Measurements from ENCODE around the gene SPANXN3.

The SPANXN3 gene

DNA sequence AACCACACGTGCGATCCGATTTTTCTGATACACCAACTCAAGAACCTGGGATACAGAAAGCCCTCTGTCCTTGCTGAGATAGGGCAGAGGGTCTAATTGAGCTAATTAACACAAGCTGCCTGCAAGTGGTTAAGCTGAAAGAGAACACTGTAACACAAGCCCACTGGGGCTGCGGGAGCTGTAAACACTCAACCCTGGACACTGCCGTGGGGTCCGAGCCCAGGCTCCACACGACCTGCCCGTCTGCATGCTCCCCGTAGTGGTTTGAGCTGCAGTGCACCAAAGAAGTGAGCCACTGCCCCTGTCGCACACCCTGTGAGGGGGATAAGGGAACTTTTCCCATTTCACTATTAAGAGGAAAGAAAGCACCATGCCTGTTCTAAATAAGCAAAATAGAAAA is 54.6 kb downstream of the SPANXN3 start:
- Histone ChIP-seq H3K4me2 (ENCODE audit: insufficient read depth, low read length) (no peak overlapping the region), H3K4me3 (ENCODE audit: low read depth in 1 of 2, low read length in 2 of 2) (no peak overlapping the region), H2AFZ (ENCODE audit: low read depth, low read length) (no peak overlapping the region), H3K27ac (ENCODE audit: low read length) (no peak overlapping the region), H3K9me3 (ENCODE audit: insufficient read depth, low read length, severe bottlenecking) (no peaks in the 10 kb centered on the region), H3K4me1 (ENCODE audit: insufficient read depth, low read length) (no peaks in the 10 kb centered on the region), H3K36me3 (ENCODE audit: insufficient read depth, low read length) (no peaks in the 10 kb centered on the region), H4K20me1 (ENCODE audit: insufficient read depth, low read length) (no peaks in the 10 kb centered on the region), H3K27me3 (ENCODE audit: insufficient read depth, low read length, poor library complexity) (no peaks in the 10 kb centered on the region), H3K9ac (ENCODE audit: low read depth, low read length) (no peak overlapping the region), H3K79me2 (ENCODE audit: insufficient read depth, low read length) (no peaks in the 10 kb centered on the region)
- no peak for TF ChIP-seq EZH2 (IDR thresholded peaks at IDR 0.05; ENCODE audit: borderline replicate concordance, low read depth, low read length, severe bottlenecking)
- TF ChIP-seq, protein P1, sequence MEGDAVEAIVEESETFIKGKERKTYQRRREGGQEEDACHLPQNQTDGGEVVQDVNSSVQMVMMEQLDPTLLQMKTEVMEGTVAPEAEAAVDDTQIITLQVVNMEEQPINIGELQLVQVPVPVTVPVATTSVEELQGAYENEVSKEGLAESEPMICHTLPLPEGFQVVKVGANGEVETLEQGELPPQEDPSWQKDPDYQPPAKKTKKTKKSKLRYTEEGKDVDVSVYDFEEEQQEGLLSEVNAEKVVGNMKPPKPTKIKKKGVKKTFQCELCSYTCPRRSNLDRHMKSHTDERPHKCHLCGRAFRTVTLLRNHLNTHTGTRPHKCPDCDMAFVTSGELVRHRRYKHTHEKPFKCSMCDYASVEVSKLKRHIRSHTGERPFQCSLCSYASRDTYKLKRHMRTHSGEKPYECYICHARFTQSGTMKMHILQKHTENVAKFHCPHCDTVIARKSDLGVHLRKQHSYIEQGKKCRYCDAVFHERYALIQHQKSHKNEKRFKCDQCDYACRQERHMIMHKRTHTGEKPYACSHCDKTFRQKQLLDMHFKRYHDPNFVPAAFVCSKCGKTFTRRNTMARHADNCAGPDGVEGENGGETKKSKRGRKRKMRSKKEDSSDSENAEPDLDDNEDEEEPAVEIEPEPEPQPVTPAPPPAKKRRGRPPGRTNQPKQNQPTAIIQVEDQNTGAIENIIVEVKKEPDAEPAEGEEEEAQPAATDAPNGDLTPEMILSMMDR (IDR thresholded peaks at IDR 0.05; ENCODE audit: borderline replicate concordance, extremely low read depth, low read length, poor library complexity, severe bottlenecking) = no peak
- no peak for ATAC-seq (ENCODE audit: insufficient read depth, low read depth)
- DNase-seq = no peak

DNA sequence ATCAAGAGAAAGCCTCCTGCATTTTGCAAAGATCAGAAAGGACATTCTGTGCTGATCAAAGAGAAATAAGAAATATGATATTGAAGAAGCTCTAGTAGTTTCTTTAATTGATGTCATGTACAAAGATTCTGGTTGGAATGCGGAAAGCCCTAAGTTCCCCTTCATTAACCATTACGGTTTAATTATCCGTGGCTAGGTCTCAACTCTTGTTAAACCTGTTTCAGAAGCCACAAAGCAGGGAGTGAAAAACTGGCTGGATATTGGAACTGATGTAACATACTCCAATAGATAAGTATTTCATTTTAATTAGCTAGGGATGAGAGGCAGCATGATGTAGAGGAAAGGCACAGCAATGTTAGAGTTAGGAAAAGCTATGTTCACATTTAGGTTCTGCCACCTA is 55.7 kb downstream of the SPANXN3 start:
- Histone ChIP-seq H2AFZ (ENCODE audit: low read depth, low read length) (no peak overlapping the region), H3K4me3 (ENCODE audit: low read depth in 1 of 2, low read length in 2 of 2) (no peak overlapping the region), H3K9me3 (ENCODE audit: insufficient read depth, low read length, severe bottlenecking) (no peaks in the 10 kb centered on the region), H3K79me2 (ENCODE audit: insufficient read depth, low read length) (no peaks in the 10 kb centered on the region), H3K4me2 (ENCODE audit: insufficient read depth, low read length) (no peak overlapping the region), H3K27ac (ENCODE audit: low read length) (no peak overlapping the region), H3K4me1 (ENCODE audit: insufficient read depth, low read length) (no peaks in the 10 kb centered on the region), H4K20me1 (ENCODE audit: insufficient read depth, low read length) (no peaks in the 10 kb centered on the region), H3K36me3 (ENCODE audit: insufficient read depth, low read length) (no peaks in the 10 kb centered on the region), H3K9ac (ENCODE audit: low read depth, low read length) (no peak overlapping the region), H3K27me3 (ENCODE audit: insufficient read depth, low read length, poor library complexity) (no peaks in the 10 kb centered on the region)
- DNase-seq (no peak), ATAC-seq (ENCODE audit: insufficient read depth, low read depth) (no peak)
- no peak for TF ChIP-seq EZH2 (IDR thresholded peaks at IDR 0.05; ENCODE audit: borderline replicate concordance, low read depth, low read length, severe bottlenecking)
- TF ChIP-seq, protein P1 (IDR thresholded peaks at IDR 0.05; ENCODE audit: borderline replicate concordance, extremely low read depth, low read length, poor library complexity, severe bottlenecking) = no peak

Data from DND-41 (cell line).